ENCODE measurements around the gene RNLS. TPM values are rescaled to one million over a fixed set of nuclear protein-coding genes. Genes with fewer than 3 reads are reported as not detected.
"Not testable (repeated sequence)": the region's sequence is repeated elsewhere in the genome, so short reads cannot be mapped to it uniquely, and the experiment has no call there.

RNLS gene
- total RNA-seq, 1 donor from 2014 or later: 0.19 TPM

DNA sequence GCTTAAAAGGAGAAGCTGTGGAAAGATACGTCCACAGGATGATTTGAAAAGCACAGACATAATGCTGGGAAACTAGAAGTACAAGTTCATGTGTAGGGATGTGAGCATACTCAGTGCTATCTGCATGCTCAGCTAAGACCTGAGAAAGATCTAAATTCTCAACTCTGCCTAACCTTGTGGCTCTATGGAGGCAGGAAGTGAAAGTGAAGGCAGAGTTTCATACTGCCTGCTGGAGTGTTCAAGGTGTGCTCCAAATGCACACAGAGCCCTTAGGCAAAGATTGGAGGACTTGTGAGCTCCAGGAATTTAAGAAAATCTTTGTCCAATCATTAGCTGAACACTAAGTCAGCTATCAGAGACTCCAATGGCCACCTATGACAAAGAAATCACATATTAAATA lies 190.9 kb downstream of the RNLS start:
- no peak for DNase-seq (ENCODE audit: low read depth)

DNA sequence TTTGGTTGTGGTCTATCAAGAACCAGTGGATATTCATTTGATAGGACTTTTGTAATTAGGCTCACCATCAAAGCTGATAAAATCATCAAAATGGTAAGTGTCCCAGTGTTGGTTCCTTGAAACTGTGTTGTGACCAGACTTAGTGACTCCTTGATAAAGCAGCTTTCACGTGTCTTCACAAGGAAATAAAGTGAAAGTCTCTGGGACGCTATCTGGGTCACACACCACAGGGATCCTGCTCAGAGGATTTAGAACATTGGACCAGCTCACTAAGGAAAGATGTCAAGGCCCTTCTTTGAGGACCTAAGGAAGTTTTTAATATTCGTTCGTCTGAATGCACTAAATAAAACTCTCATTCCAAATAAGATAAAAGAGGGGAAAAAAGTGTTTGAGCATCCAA lies 193.1 kb downstream of the RNLS start:
- DNase-seq (ENCODE audit: low read depth): no peak

DNA sequence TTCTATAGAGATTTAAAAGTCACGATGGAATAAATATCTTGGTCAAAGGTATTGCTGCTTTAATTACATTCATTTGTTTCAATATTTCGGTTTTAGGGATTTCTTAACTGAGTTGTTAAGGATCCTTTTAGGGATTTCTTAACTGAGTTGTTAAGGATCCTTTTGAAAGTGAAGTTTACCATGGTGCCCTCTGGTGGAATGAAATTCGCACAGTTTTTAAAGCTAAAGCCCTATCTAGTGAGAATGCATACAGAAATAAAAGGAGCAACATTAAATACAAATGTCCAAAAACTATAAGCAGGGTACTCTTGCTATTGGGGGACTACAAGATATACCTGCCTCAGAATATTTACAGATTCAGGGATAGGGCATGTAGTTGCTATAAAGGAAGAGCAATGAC lies 193.7 kb downstream of the RNLS start:
- DNase-seq (ENCODE audit: low read depth): peak; percentile 77

DNA sequence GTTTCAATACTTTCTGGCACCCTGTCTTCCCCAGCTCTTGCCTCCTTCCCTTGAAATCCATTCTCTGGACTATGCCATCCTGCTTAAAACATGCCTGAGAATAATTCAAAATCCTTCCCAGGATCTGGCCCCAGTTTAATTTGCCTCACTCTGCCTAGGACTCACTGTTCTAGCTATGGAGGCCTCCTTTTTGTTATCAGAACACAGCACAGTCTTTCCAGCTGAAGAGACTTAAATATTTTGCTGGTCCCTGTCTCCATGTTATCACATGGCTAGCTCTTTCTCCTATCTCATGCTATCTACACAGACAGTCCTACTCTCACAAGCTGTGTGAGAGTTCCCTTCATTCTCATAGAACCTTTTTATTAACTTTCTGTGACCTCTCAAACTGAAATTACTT lies 194.8 kb downstream of the RNLS start:
- no peak for DNase-seq (ENCODE audit: low read depth)

DNA sequence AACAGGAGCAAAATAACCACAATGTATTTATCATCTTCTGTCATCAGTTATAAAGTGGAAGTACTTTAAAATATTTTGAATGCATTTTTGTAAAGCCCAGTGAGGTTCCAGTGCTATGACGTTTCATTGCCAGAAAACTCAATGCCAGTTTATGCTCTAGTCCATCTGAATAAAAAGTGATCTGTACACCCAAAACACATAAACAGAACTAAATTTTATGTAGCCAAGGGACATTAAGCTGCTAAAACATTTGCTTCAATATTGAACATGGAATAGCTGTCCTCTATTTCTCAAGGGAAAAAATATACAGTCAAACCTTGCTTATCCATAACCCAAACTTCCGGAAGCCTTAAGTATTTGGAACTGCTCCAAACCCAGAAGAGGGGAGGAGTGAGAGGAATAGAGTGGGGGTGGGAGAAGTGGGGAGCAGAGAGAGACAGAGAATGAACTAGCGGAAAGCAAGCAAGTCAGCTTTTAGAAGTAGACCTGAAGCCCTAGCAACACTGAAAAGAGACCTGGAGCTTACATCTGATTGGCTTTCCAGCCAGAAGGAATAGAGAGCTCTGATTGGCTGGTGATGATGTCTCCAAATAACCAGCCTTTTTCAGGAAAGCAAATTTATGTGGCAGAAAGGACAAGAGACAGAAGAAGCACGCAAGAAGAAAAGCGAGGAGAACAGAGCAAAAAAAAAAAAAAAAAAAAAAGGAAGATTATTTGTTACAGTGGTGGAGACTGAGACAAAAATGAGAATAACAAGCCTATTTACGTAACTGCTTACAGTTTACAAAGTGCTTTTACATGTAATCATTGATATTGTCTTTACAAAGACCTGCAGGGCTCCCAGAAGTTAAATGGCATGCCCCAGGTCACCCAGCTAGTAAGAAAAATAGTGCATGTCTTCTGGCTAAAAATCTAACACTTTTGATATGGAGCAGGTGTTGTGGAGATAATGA lies 196.0 kb downstream of the RNLS start:
- peak; percentile 71 for DNase-seq (ENCODE audit: low read depth)

DNA sequence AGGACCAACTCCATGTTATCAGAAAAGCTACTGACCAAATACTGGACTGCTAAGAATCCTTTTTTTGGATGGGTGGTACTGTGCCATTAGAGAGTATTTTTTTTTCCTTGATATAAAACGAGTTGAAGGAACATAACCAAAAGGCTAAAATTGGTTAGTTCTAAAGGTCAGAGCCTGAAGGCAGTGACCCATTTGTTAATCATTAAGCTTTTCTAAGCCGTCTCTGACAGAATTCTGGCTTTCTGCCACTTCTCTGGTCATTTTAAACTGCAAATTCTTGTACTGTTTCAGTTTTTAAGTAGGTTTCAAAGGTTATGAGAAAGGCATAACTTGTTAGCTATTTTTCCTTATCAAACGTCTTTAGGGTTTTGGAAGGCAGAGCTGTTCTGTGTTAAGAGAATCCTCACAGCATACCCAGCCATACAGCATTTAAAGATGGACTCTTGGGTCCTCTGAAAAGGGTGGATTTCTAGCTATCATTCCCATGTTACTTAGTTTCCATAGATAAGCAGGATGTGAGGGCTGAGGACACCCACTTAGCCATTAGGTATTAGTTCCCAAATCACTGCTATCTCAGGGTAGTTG lies 196.8 kb downstream of the RNLS start:
- peak; percentile 37 for DNase-seq (ENCODE audit: low read depth)

DNA sequence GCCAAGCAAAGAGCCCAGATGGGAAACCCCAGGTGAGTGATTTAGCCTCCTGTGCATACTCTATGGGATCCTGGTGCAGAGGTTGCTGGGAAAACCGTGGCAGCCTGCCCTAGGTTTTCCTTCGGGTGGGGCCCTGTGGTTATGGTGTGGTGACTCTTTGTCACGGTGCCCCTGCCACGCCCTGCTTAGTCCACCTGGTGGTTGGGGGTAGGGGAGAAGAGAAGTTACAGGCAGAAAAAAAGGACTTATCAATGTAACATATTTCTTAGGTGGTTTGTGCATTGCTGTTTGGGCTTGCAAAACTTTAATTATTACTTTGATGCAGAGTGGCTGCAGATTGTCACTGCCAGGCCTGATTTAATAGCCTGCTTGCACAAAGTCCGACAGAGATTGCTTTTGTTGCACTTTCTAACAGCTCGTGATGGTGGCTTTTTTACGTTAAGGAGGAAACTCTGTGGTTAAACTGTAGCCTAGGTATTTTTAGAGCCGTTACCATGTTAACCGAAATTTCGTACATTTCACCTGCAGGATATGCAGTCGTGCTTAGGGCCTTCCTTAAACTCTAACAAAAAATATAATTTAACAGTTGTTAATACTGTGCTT lies 197.4 kb downstream of the RNLS start:
- DNase-seq (ENCODE audit: low read depth): peak; percentile 70

DNA sequence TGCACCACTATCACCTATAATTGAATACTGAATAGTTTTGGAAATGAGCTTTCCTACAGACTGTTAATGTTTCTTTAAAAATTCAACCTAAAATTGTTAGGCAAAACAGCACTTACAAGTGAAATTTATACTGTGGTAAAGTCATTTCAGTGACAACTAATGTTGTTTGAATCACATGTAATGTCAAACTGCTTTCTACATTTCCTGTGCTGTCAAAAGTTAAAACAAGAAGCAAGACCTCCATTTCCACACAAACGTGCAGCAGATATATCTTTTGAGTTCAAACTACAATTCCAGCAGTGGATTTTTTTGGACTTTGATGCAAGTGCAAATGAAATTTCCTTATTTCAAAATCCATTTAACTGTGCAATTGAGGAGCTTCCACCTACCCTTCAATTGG lies 199.8 kb downstream of the RNLS start:
- DNase-seq (ENCODE audit: low read depth): no peak

DNA sequence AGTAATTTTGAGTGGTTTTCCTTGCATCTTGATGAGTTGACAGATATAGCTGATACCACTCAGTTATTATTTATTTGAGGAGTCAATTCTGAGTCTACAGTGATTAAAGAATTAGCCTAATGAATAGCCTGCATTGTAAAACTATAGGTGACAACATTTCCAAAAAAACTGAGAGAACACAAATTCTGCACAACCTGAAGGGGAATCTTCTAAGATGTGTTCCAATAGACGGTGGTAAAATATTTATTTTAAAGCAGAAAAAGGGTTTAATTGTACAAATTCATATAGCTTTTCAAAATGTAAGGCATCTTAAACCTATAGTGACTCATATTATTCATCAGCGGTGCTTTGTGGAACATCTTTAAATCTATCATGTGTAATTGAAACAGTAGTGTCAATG lies 200.4 kb downstream of the RNLS start:
- no peak for DNase-seq (ENCODE audit: low read depth)

DNA sequence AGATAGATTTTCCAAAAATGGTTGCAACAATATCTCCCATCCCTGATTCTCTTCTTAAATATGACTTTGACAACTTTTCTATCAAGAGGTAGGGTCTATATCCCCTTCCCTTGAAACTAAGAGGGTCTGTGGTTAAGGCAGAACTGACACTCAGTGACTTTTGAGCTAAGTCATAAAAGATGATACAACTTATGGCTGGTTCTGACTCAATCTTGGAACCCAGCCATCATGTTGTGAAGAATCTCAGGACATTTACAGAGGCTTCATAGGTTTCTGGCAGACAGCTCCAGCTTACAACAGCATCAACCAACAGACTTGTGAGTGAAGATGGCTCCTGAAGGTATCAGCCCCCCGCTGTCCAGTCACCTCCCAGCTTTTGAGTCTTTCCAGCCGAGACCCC lies 203.5 kb downstream of the RNLS start:
- peak; percentile 51 for DNase-seq (ENCODE audit: low read depth)

DNA sequence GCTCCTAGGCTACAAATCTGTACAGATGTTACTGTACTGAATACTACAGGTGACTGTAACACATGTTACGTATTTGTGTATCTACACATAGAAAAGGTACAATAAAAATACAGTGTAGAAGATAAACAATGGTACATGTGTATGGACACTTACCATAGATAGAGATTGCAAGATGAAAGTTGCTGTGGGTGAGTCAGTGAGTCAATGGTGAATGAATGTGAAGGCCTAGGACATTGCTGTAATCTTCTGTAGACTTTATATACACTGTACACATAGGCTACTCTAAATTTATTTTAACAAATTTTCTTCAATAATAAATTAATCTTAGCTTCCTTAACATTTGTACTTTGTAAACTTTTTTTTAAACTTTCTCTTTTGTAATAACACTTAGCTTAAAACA lies 205.6 kb downstream of the RNLS start:
- no peak for DNase-seq (ENCODE audit: low read depth)

DNA sequence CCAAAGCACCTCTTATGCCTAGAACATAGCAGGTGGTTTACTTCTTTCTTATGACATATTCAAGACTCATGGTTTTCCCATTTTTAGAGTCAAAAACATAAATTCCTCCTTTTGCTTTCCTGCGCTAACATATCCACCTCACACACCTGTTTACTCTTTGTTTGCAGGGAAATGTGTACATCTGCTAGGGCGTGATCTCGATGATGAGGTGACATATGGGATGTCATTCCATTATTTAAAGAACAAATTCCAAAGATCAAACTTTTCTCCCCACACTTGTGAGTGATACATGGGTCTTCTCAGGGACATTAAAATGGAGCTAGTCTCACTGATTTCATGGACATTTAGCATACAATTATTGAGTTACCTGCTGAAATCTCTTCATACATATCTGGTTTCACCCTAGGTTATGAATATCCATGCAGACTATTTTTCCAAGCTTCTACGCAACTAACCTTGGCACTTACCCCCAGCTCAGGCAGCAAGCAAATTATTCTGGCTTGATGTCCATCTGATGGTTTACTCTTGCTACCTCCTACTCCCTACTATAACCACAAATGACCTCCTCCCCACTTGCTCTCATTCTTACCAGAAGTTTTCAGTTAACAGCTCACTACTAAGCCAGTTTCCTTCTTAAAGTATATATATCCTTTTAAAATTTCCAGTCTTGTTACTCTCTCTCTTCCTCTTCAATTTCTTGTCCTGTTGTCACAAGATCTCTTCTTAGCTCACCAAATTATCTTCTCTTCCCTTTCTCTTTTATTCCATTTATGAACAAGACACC lies 208.5 kb downstream of the RNLS start:
- DNase-seq (ENCODE audit: low read depth): no peak

DNA sequence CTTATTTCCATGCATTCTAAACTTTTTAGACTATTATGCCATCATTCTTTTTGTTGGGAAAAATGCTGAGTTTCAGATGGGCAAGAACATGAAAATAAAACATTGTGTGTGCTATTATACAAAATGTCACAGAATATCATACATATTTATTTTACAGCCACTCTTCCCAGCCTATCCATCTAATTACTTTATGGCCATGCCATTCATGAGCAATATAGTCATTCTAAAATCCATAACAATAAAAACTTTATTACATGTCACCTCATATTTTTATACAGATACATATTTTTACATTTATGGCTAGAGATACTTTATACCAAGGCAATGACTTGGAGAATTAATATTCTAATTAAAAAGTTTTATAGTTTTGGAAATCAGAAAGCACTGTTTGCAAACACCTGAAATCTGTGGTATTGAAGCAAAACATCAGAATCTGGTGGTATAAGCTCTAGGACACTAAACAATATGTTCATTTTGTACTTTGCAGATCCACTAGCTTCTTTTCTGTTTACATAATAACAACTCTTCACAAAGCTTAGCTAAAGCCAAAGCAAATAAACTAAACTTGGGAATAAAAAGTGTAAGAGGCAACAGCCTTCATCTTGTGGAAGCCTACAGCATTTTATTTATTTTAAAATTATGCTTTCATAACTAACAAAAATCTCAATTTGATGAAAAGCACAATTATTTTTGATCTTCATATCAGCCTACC lies 210.1 kb downstream of the RNLS start:
- DNase-seq (ENCODE audit: low read depth): no peak

DNA sequence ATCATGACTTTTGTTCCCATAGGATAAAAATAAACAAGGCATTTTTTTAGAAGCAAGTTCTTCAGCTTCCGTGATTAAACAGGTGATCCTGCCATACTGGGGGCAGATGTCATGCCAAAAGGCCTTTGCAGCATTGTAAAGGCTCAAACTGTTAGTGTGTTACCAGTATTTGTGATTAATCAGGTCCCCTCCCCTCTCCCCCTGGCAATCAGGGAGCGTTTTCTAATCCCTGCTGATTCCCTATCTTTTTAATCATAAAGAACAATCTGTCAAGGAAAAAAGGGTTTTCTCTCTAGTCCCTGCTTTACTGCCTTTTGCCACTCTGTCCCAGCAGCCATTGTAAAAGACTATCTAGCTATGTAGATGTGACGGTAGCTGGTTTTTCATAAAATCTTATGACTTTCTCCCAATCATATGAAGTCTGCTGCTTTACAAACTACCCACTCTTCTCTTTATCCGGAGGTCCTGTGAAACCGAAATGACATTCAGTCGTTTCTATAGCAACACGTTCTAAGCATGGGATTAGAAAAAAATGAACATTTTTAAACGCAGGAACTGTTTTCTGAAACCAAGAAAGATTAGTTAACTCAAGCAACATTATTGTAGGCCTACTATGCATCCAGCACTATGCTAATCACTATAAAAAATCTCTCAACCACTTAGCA lies 210.9 kb downstream of the RNLS start:
- DNase-seq (ENCODE audit: low read depth): no peak

DNA sequence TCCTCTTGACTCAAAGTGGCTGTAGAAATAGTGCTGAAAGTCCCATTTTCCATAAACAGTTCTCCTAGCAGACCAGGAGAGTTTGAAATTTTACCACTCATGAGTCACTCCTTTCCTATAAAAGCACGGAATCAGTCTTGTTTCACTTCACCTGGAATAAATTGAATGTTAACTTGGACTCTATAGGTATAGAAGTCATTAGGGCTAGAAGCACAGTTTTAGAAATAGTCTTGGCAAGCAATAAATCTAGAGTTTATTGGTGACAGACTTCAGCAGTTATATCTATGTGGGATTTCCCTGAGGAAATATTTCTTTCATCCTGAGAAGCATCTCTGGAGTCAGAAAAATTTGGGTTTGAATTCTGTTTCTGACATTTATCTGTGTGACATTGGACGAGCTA lies 212.4 kb downstream of the RNLS start:
- DNase-seq (ENCODE audit: low read depth): no peak

DNA sequence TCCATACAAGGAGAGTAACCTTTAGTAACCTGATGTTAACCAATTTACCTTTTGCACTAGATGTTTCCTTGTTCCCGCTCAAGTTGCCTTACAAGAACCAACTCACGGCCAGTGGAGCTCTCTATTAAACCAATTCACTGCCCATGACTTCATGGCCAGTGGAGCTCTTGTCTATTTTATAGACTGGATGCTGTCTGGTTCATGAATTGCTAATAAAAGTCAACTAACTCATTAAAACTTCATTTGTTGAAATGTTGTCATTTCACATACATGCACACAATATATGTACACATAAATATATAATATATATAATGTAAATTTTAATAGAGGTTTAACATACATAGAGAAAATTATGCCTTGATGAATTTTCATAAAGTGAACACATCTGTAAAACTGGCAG lies 216.3 kb downstream of the RNLS start:
- no peak for DNase-seq (ENCODE audit: low read depth)

DNA sequence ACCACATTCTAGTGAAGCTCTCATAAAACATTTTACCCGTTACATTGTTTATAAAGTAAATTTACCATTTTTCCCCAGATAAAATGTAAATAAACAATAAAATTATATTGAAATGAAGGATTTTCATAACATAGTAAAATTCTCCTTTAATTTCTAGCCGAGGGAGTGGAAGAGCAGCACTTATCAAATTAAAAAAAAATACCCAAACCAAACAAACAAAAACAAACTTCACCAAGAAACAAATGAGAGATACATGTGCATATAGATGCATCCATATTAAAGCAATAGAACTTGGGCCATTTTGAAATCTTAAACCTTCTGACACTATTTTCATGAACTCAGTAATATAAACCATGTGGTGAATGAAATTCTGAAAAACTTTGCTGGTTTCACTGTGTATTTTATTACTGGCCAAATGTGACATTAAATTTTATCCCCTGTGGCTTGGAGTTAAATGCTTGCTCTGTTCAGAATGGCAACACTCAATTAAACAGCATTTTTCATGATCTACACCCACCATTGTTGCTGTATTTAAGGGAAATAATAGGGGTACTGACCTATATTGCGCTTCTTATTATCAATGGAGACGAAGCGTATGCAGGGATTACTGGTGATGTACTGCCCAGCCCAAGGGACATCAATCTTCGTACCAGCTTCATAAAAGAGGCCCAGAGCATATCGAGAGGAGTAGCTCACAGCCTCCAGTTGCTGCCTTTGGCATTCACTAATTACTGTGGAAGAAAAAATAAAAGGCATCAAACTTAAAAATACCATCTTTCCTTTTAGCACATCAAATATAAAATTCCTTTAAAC lies 220.9 kb downstream of the RNLS start:
- no peak for DNase-seq (ENCODE audit: low read depth)

DNA sequence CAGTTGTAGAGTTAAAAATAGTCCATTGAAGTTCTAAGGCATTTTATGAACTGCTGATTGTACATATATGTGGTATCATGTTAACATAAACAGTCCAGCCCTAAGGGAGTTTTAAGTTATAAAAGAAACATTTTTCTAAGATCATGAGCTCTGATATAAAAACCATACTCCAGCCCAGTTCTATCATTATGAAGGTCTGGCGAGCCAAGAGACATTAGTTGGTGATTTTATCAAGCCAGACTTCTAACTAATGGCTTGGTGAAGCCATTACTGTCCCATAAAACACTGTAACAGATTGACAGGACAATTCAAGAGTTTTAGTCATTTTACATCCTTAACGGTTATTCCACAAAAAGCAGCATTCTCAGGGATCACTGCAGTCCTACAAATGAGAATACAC lies 221.6 kb downstream of the RNLS start:
- no peak for DNase-seq (ENCODE audit: low read depth)

DNA sequence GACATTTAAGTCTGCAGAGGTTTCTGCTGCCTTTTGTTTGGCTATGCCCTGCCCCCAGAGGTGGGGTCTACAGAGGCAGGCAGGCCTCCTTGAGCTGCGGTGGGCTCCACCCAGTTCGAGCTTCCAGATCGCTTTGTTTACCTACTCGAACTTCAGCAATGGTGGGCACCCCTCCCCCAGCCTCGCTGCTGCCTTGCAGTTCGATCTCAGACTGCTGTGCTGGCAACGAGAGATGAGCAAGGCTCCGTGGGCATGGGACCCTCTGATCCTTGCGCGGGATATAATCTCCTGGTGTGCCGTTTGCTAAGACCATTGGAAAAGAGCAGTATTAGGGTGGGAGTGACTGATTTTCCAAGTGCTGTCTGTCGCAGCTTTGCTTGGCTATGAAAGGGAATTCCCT lies 227.4 kb downstream of the RNLS start:
- not testable (repeated sequence) for DNase-seq (ENCODE audit: low read depth)

Data from myocyte (in vitro differentiated cells).